Embryonic facial prominence (tissue), 1 donor: ENCODE data around the gene SCAF8.
"Not testable (repeated sequence)": the region's sequence is repeated elsewhere in the genome, so short reads cannot be mapped to it uniquely, and the experiment has no call there.

Experiments used
- DNase-seq: peaks from one replicate; pipeline ENCODE4 v3.0.0-alpha.2; 2016; ENCODE audit errors: extremely low spot score

SCAF8 gene

GRCh38 chr6:154733183-154733625, at the start of gene SCAF8:
SCAF8 (plus strand) TSS chr6:154733416; CDS start chr6:154733901, 485 bp downstream.
- peak; percentile 77 for DNase-seq

- DNase-seq: no peak
Observed at GRCh38 chr6:154683756-154684523, 49.3 kb upstream of the SCAF8 start.

- no peak for DNase-seq
Observed at GRCh38 chr6:154686162-154686561, 47.1 kb upstream of the SCAF8 start.

- DNase-seq: no peak
Observed at GRCh38 chr6:154689493-154690255, 43.5 kb upstream of the SCAF8 start.

DNA sequence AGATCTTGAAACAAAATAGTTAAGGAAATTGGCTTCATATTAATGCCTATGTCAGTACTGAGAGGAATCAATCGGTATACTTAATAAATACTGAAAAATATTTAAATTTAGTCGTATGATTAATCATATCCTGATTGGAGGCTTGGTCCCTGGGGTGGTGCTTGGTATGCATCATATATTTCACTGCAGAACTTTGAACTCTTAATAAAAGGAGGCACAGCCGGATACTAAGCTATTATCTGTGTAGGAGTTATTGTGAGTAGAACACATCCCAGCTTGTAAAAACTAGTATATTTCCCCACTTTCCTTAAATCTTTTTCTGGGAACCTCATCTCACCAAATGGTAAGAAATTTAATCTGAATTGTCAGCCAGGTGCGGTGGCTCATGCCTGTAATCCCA, 42.4 kb upstream of the SCAF8 start:
- no peak for DNase-seq

DNA sequence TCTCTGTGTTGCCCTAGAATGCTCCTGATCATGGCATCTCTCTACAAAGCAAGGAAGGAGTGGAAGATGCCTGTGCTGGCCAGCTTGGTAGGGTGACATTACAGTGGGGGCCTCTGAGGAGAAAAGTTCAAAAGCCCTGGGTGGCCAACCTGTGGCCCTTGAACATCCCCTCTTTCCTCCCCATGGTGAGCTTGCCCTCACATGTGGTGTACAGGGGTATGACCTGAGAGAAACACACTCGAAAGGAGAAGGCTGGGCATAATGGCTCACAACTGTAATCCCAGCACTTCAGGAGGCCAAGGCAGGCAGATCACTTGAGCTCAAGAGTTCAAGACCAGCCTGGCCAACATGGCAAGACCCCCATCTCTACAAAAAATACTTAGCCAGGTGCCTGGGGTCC, 36.6 kb upstream of the SCAF8 start:
- no peak for DNase-seq

GRCh38 chr6:154703124-154703523, 30.1 kb upstream of the SCAF8 start:
- DNase-seq: no peak

DNA sequence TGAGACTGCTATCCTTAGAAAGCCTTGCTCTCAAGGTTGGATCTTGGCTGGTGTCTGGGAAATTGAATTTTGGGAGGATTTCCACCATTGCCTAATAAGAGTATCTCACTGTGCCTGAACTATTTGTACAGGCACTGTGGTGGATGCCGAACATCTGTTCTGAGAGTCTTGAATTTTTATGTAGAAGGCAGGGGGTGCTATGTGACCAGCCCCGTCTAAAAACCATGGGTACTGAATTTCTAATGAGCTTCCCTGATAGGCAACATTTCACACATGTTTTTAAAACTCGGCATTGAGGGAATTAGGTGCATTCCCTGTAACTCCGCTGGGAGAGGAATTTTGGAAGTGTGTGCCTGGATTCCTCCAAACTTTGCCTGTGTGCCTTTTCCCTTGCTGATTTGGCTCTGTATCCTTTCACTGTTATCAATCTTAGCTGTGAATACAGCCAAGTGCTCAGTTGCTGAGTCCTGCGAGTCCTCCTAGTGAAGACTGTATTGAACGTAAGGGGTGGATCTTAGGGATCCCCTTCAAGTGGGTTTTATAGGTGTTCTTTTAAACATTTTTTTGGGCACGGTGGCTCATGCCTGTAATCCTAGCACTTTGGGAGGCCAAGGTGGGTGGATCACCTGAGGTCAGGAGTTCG, 27.6 kb upstream of the SCAF8 start:
- no peak for DNase-seq

GRCh38 chr6:154706389-154706788, 26.8 kb upstream of the SCAF8 start:
- DNase-seq: no peak

DNA sequence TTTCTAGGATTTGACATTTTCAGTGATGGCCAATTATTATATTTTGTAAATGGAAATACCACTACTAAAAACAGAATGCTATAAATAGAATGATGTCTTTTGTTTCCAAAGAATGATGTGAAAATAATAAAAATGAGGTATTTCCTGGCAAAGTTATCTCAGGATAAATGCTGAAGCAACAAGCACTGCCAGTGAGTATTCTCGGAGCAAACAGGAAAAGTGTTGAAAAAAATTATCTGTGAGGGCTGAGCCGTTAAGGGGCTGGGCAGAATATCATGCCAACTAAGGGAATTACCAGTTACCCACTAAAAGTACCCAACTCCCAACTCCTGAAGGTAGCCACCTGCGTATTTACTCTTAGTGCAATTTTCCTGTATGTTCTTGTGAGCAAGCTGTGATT, 23.6 kb upstream of the SCAF8 start:
- DNase-seq: no peak

DNA sequence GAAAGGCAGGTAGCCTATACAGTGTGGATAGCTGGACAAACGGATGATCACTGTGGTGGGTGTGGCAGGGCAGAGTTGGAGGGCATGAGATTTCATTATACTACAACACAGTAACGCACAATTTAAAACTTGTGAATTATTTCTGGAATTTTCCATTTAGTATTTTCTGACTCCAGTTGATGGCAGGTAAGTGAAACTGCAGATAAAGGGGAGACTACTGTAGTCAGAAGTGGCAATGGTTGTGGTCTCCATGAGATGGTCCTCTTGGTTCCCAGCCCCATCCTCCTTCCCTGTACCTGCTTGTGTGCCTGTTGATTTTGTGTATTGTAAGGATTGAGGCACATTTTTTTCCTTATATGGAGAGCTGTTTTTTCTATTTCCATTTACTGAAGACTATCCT, 22.5 kb upstream of the SCAF8 start:
- DNase-seq: no peak

- DNase-seq: no peak
Observed at GRCh38 chr6:154715446-154715845, 17.8 kb upstream of the SCAF8 start.

GRCh38 chr6:154716350-154716749, 16.9 kb upstream of the SCAF8 start:
- DNase-seq: not testable (repeated sequence)

GRCh38 chr6:154719433-154719832, 13.8 kb upstream of the SCAF8 start:
- no peak for DNase-seq

DNA sequence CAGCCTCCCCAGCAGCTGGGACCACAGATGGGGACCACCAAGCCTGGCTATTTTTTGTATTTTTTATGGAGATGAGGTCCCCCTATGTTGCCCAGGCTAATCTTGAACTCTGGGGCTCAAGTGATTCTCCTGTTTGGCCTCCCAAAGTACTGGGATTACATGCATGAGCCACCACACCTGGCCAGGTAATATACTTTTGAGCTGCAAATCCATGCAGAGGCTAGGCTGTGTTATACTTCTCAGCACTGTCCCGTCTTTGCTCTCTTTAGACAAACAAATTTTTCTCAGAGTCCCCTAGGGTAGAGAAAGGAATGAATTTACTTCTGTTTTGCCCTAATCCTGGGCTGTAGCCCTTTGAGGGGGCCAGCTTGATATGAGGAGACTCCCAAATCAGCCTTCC, 13.4 kb upstream of the SCAF8 start:
- DNase-seq: no peak

- DNase-seq: no peak
Observed at GRCh38 chr6:154721460-154721859, 11.8 kb upstream of the SCAF8 start.

GRCh38 chr6:154726887-154727286, 6.3 kb upstream of the SCAF8 start:
- DNase-seq: no peak

DNA sequence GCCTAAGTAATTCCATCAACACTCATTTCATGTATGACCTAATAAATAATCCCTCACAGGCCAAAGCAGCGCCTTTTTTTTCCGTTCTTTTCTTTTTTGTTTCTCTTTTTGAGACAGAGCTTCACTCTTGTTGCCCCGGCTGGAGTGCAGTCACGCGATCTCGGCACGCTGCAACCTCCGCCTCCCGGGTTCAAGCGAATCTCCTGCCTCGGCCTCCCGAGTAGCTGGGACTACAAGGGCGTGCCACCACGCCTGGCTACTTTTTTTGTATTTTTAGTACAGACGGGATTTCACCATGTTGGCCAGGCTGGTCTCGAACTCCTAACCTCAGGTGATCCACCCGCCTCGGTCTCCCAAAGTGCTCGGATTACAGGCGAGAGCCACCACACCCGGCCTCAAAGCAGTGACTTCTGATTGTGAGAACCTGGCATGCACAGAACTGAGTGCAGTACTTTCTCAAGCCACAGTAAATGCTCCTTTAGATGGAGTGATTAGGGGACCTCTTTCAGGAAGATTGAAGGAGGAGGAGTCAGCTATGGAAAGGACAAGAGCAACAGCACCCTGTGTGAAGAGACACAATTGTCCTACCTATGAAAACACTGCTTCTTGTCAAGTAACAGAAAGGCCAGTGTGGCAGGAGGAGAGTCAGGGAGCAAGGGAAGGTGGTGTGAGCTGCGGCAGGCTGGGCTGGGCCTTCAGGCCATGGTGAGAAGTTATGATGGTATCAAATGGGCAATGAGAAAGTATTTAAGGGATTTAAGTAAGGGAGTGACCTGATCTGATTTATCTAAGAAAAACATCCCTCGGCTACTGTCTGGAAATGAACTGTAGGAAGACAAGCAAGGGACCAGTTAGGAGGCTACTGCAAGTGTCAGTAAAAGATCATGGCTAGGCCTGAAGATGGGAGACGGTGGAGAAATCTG, 1.7 kb upstream of the SCAF8 start:
- DNase-seq: no peak

GRCh38 chr6:154732538-154733182, 556 bp upstream of the SCAF8 start:
- DNase-seq: peak; percentile 37

- DNase-seq: peak; percentile 76
Observed at GRCh38 chr6:154733626-154734382, 588 bp downstream of the SCAF8 start.
